Thyroid gland (tissue), 4 donors: Measurements from ENCODE around the gene AK2. TPM values are rescaled to one million over a fixed set of nuclear protein-coding genes. Genes with fewer than 3 reads are reported as not detected.

Experiments used
- DNase-seq, 2 donors: peaks; one replicate each; pipeline ENCODE4 v3.0.0-alpha.2; 2019
- H3K27ac ChIP-seq, 3 donors: fragments of 200-600 bp; sonication (generic); 1 replicate in 2 of 3; 2 replicates in 1 of 3; pipeline ENCODE4 v1.5.1; 2016 to 2019; ENCODE audit warnings: mild to moderate bottlenecking in 1 of 3, moderate library complexity in 1 of 3
- H3K27me3 ChIP-seq: fragments of 200-600 bp; sonication (generic); one replicate; pipeline ENCODE4 v1.5.1; 2019
- H3K36me3 ChIP-seq, 2 donors: fragments of 200-600 bp; sonication (generic); one replicate each; pipeline ENCODE4 v1.5.1; 2016 to 2019
- H3K4me1 ChIP-seq, 2 donors: fragments of 200-600 bp; sonication (generic); one replicate each; pipeline ENCODE4 v1.5.1; 2017 to 2019
- H3K4me3 ChIP-seq, 3 donors: fragments of 200-600 bp; sonication (generic); replicated peaks in 1 of 3; 1 replicate in 2 of 3; 2 replicates in 1 of 3; pipeline ENCODE4 v1.5.1; 2016; ENCODE audit warnings: mild to moderate bottlenecking in 1 of 3
- H3K9me3 ChIP-seq: fragments of 200-600 bp; sonication (generic); one replicate; pipeline ENCODE4 v1.5.1; 2017
- CTCF ChIP-seq, 6 experiments: fragments of 200-600 bp in 3 of 6; fragments of 450-650 bp in 3 of 6; sonication (generic) in 3 of 6; IDR thresholded peaks; one replicate each; pipeline ENCODE4 v1.5.1; 2016 to 2019; ENCODE audit warnings: antibody characterized with exemption in 6 of 6, mild to moderate bottlenecking in 2 of 6, inconsistent platforms in 1 of 6, moderate library complexity in 1 of 6
- POLR2A ChIP-seq, 2 donors: fragments of 450-650 bp; IDR thresholded peaks; one replicate each; pipeline ENCODE4 v1.6.1; 2017; ENCODE audit warnings: antibody characterized with exemption in 2 of 2, mild to moderate bottlenecking in 2 of 2, moderate library complexity in 1 of 2
- WGBS, 2 donors: methylation state at CpG; one replicate each; pipeline ENCODE4 v1.1.5; 2017; 5-methylcytosine and 5-hydroxymethylcytosine counted together
- intact Hi-C: fragments of 100-400 bp; cut with DNase I; formaldehyde crosslinking; loops from one replicate; pipeline ENCODE4 v1.15.1; 2023
- total RNA-seq, 4 donors: library from RNA; depleted of rRNA; stranded (reverse); fragments of >200 nt; gene quantifications; one replicate each; pipeline ENCODE4 v1.2.3, GENCODE V29; 2016

AK2 gene
- total RNA-seq, 4 donors from 2014 or later = 214 to 308 (median 256) TPM

GRCh38 chr1:32966900-32967299, 69.8 kb downstream of the AK2 start:
- Histone ChIP-seq H3K4me1 (peaks cover 10 to 15% of the 10 kb centered on the region in 2 donors), H3K9me3 (no peaks in the 10 kb centered on the region), H3K27ac (no peak overlapping the region), H3K27me3 (no peaks in the 10 kb centered on the region), H3K36me3 (no peaks in the 10 kb centered on the region), H3K4me3 (no peak overlapping the region)
- TF ChIP-seq CTCF (IDR thresholded peaks at IDR 0.05) (no peak), POLR2A (IDR thresholded peaks at IDR 0.05) (no peak)
- 82 to 93% methylated on average over 2 of the region's 2 CpGs for WGBS, 2 donors
- no peak for DNase-seq
- intact Hi-C loops = loop anchor here (5.0 kb wide), 1 partner anchor 70 kb away; the partner anchor contains the start of gene AK2

- TF ChIP-seq CTCF (IDR thresholded peaks at IDR 0.05) (no peak), POLR2A (IDR thresholded peaks at IDR 0.05) (no peak)
- peak overlapping the region in 2 of 3 donors; percentile 57 to 88 for H3K27ac ChIP-seq
- intact Hi-C loops = loop anchor here (5.0 kb wide), 1 partner anchor 72 kb away; the partner anchor contains the start of gene AK2
- H3K4me3 ChIP-seq = peak overlapping the region in 1 of 3 donors; percentile 92
- H3K27me3 ChIP-seq = no peaks in the 10 kb centered on the region
- H3K9me3 ChIP-seq = no peaks in the 10 kb centered on the region
- WGBS, 2 donors = 73 to 74% methylated on average over 5 of the region's 5 CpGs
- no peaks in the 10 kb centered on the region for H3K36me3 ChIP-seq
- peaks cover 22 to 26% of the 10 kb centered on the region in 2 donors for H3K4me1 ChIP-seq
- DNase-seq = no peak
These were observed 71.4 kb downstream of the AK2 start for GRCh38 chr1:32965251-32965747.

- intact Hi-C loops = loop anchor here (5.0 kb wide), 1 partner anchor 73 kb away; the partner anchor contains the start of gene AK2
- H3K4me1 ChIP-seq = peaks cover 22 to 29% of the 10 kb centered on the region in 2 donors
- 4 to 11% methylated on average over 5 to 25 of the region's 83 CpGs for WGBS, 2 donors
These were observed 72.0 kb downstream of the AK2 start, which contains the start of gene RNF19B for GRCh38 chr1:32964461-32965250. Gene RNF19B, minus strand, starts transcription at chr1:32964809. Its CDS starts 124 bp downstream, at chr1:32964685.

GRCh38 chr1:32963746-32964460, 72.8 kb downstream of the AK2 start:
- intact Hi-C loops = no loop called here
- TF ChIP-seq POLR2A (IDR thresholded peaks at IDR 0.05) (peak in 1 of 2 donors; percentile 34), CTCF (IDR thresholded peaks at IDR 0.05) (no peak)

More at GRCh38 chr1:32964461-32965250, 72.0 kb downstream of the AK2 start, which contains the start of gene RNF19B:
- Histone ChIP-seq H3K27ac (peak within 1 kb of the TSS; percentile 63 to 88 (median 72)), H3K4me3 (peak within 1 kb of the TSS; percentile 51 to 92 (median 71)), H3K9me3 (no peaks in the 10 kb centered on the region), H3K36me3 (no peaks in the 10 kb centered on the region), H3K27me3 (no peaks in the 10 kb centered on the region)
- peak; percentile 96 for DNase-seq
- peak in 1 of 6 experiments; percentile 27 for TF ChIP-seq CTCF (IDR thresholded peaks at IDR 0.05)
- TF ChIP-seq POLR2A (IDR thresholded peaks at IDR 0.05) = peak; percentile 98 to 100

More at GRCh38 chr1:32963746-32964460, 72.8 kb downstream of the AK2 start:
- no peaks in the 10 kb centered on the region for H3K27me3 ChIP-seq
- DNase-seq = peak; percentile 74 to 76
- H3K4me1 ChIP-seq = peaks cover 22 to 29% of the 10 kb centered on the region in 2 donors
- peak overlapping the region in 2 of 3 donors; percentile 72 to 82 for H3K27ac ChIP-seq
- WGBS, 2 donors = 0% methylated on average over 9 to 15 of the region's 78 CpGs
- H3K9me3 ChIP-seq = no peaks in the 10 kb centered on the region
- peak overlapping the region; percentile 51 to 92 (median 71) for H3K4me3 ChIP-seq
- no peaks in the 10 kb centered on the region for H3K36me3 ChIP-seq
